ENCODE data around the gene MCTP1.

DNA sequence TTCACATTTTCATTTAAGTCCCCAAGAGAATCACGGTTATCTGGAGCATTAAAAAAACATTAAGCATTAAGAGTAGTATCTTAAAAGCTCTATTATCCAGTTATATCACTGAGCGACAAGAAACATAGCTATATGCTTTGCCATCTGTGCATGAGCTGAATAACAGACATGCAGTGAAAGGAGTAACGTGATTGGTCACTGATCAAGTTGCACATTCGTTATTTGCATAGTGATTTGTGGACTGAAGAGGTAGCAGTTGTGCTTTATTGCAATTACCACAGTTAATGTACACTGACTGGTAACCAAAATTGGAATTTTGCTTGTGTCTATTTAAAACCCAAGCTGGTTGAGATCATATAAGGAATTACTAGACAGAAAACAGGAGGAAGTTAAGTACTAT is 107.4 kb downstream of the MCTP1 start:
- TF ChIP-seq, protein P1, sequence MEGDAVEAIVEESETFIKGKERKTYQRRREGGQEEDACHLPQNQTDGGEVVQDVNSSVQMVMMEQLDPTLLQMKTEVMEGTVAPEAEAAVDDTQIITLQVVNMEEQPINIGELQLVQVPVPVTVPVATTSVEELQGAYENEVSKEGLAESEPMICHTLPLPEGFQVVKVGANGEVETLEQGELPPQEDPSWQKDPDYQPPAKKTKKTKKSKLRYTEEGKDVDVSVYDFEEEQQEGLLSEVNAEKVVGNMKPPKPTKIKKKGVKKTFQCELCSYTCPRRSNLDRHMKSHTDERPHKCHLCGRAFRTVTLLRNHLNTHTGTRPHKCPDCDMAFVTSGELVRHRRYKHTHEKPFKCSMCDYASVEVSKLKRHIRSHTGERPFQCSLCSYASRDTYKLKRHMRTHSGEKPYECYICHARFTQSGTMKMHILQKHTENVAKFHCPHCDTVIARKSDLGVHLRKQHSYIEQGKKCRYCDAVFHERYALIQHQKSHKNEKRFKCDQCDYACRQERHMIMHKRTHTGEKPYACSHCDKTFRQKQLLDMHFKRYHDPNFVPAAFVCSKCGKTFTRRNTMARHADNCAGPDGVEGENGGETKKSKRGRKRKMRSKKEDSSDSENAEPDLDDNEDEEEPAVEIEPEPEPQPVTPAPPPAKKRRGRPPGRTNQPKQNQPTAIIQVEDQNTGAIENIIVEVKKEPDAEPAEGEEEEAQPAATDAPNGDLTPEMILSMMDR (conservative IDR thresholded peaks at IDR 0.05), result no peak
- no peak for TF ChIP-seq ZFX (IDR thresholded peaks at IDR 0.05)
